Tibial artery (tissue), 4 donors: Measurements from ENCODE around the gene PLA2R1.

Source experiments
- DNase-seq, 2 donors: peaks; one replicate each; pipeline ENCODE4 v3.0.0-alpha.2; 2019
- H3K27ac ChIP-seq, 2 donors: fragments of 200-600 bp; sonication (generic) in 1 of 2; 1 replicate in 1 of 2; 2 replicates in 1 of 2; pipeline ENCODE4 v1.5.1; 2018 to 2019; ENCODE audit warnings: mild to moderate bottlenecking in 1 of 2
- H3K27me3 ChIP-seq, 2 donors: fragments of 200-600 bp; sonication (generic) in 1 of 2; one replicate each; pipeline versions ENCODE4 v1.5.1 to v1.6.0; 2016 to 2019
- H3K36me3 ChIP-seq, 3 donors: fragments of 200-600 bp; sonication (generic) in 2 of 3; one replicate each; pipeline ENCODE4 v1.5.1; 2016 to 2019; ENCODE audit warnings: mild to moderate bottlenecking in 2 of 3
- H3K4me1 ChIP-seq, 4 donors: fragments of 200-600 bp; sonication (generic) in 2 of 4; 1 replicate in 3 of 4; 2 replicates in 1 of 4; pipeline ENCODE4 v1.5.1; 2016 to 2019
- H3K4me3 ChIP-seq, 2 donors: fragments of 200-600 bp; sonication (generic) in 1 of 2; 1 replicate in 1 of 2; 2 replicates in 1 of 2; pipeline ENCODE4 v1.5.1; 2018 to 2019; ENCODE audit warnings: mild to moderate bottlenecking in 2 of 2
- H3K9me3 ChIP-seq, 3 donors: fragments of 200-600 bp; sonication (generic) in 1 of 3; one replicate each; pipeline ENCODE4 v1.5.1; 2016 to 2019
- intact Hi-C: fragments of 100-400 bp; cut with DNase I; formaldehyde crosslinking; loops from one replicate; pipeline ENCODE4 v1.15.0; 2023; ENCODE audit warnings: low total_unique reads
- TF ChIP-seq, protein P1 (sequence below), 2 experiments: fragments of 200-600 bp in 1 of 2; fragments of 450-650 bp in 1 of 2; IDR thresholded peaks; one replicate each; pipeline ENCODE4 v1.5.1; 2017 to 2019; ENCODE audit warnings: antibody characterized with exemption in 2 of 2, mild to moderate bottlenecking in 1 of 2, moderate library complexity in 1 of 2

PLA2R1 gene

GRCh38 chr2:160105366-160105765, 43.0 kb upstream of the PLA2R1 start:
- Histone ChIP-seq H3K4me1 (no peaks in the 10 kb centered on the region), H3K27ac (no peak overlapping the region), H3K4me3 (no peak overlapping the region), H3K9me3 (no peaks in the 10 kb centered on the region), H3K36me3 (no peaks in the 10 kb centered on the region), H3K27me3 (no peaks in the 10 kb centered on the region)
- intact Hi-C loops: loop anchor here (10.0 kb wide), 1 partner anchor 959 kb away; no protein-coding TSS in a partner anchor
- TF ChIP-seq, protein P1, sequence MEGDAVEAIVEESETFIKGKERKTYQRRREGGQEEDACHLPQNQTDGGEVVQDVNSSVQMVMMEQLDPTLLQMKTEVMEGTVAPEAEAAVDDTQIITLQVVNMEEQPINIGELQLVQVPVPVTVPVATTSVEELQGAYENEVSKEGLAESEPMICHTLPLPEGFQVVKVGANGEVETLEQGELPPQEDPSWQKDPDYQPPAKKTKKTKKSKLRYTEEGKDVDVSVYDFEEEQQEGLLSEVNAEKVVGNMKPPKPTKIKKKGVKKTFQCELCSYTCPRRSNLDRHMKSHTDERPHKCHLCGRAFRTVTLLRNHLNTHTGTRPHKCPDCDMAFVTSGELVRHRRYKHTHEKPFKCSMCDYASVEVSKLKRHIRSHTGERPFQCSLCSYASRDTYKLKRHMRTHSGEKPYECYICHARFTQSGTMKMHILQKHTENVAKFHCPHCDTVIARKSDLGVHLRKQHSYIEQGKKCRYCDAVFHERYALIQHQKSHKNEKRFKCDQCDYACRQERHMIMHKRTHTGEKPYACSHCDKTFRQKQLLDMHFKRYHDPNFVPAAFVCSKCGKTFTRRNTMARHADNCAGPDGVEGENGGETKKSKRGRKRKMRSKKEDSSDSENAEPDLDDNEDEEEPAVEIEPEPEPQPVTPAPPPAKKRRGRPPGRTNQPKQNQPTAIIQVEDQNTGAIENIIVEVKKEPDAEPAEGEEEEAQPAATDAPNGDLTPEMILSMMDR (IDR thresholded peaks at IDR 0.05): no peak
- DNase-seq: no peak

GRCh38 chr2:160104115-160104514, 41.7 kb upstream of the PLA2R1 start:
- DNase-seq: no peak
- Histone ChIP-seq H3K4me3 (no peak overlapping the region), H3K9me3 (no peaks in the 10 kb centered on the region), H3K4me1 (no peaks in the 10 kb centered on the region), H3K27ac (no peak overlapping the region), H3K36me3 (no peaks in the 10 kb centered on the region), H3K27me3 (no peaks in the 10 kb centered on the region)
- TF ChIP-seq, protein P1 (IDR thresholded peaks at IDR 0.05): no peak
- intact Hi-C loops: loop anchor here (10.0 kb wide), 1 partner anchor 961 kb away; no protein-coding TSS in a partner anchor

- Histone ChIP-seq H3K27ac (no peak overlapping the region), H3K4me1 (no peaks in the 10 kb centered on the region)
- intact Hi-C loops: no loop called here
These were observed 34.9 kb upstream of the PLA2R1 start for GRCh38 chr2:160097326-160097725.

GRCh38 chr2:160096409-160096808, 34.0 kb upstream of the PLA2R1 start:
- TF ChIP-seq, protein P1 (IDR thresholded peaks at IDR 0.05): no peak
- Histone ChIP-seq H3K27ac (no peak overlapping the region), H3K36me3 (no peaks in the 10 kb centered on the region), H3K9me3 (peaks cover 0 to 11% (median under 1%) of the 10 kb centered on the region in 3 donors), H3K4me1 (no peaks in the 10 kb centered on the region), H3K27me3 (no peaks in the 10 kb centered on the region), H3K4me3 (no peak overlapping the region)
- intact Hi-C loops: no loop called here
- DNase-seq: no peak

More at GRCh38 chr2:160097326-160097725, 34.9 kb upstream of the PLA2R1 start:
- Histone ChIP-seq H3K36me3 (no peaks in the 10 kb centered on the region), H3K4me3 (no peak overlapping the region), H3K27me3 (no peaks in the 10 kb centered on the region), H3K9me3 (peaks cover 0 to 9% (median 0%) of the 10 kb centered on the region in 3 donors)
- no peak for DNase-seq
- TF ChIP-seq, protein P1 (IDR thresholded peaks at IDR 0.05): no peak

- H3K27ac ChIP-seq: no peak overlapping the region
- no peaks in the 10 kb centered on the region for H3K36me3 ChIP-seq
- no peaks in the 10 kb centered on the region for H3K27me3 ChIP-seq
- H3K9me3 ChIP-seq: peaks cover 20 to 42% (median 33%) of the 10 kb centered on the region in 3 donors
- intact Hi-C loops: no loop called here
- TF ChIP-seq, protein P1 (IDR thresholded peaks at IDR 0.05): no peak
- DNase-seq: no peak
- H3K4me1 ChIP-seq: no peaks in the 10 kb centered on the region
- no peak overlapping the region for H3K4me3 ChIP-seq
These were observed 30.0 kb upstream of the PLA2R1 start for GRCh38 chr2:160092445-160092844.

DNA sequence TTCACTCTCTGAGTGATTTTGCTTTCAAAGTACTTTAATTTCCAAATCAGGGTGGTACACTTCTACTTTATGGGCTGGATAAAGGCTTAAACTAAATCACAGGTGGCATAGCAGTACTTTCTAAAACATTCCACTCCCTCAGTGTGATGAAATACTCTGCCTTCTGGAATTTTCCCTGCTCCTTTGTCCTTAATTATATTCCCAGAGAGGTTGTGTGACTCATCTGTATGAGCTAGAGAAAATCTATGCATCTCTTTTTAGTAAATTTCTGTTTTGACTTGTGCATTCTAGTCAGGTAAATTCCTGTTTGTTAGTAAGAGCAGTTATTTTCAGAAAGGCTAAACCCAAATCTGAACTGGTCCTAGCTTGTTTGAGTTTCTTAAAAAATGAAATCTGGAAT, 29.0 kb upstream of the PLA2R1 start:
- H3K36me3 ChIP-seq: peaks cover 0 to 8% (median 0%) of the 10 kb centered on the region in 3 donors
- intact Hi-C loops: no loop called here
- H3K9me3 ChIP-seq: peaks cover 22 to 53% (median 44%) of the 10 kb centered on the region in 3 donors
- no peak overlapping the region for H3K4me3 ChIP-seq
- no peak overlapping the region for H3K27ac ChIP-seq
- H3K27me3 ChIP-seq: no peaks in the 10 kb centered on the region
- H3K4me1 ChIP-seq: no peaks in the 10 kb centered on the region
- no peak for DNase-seq
- TF ChIP-seq, protein P1 (IDR thresholded peaks at IDR 0.05): no peak
